ENCODE data around the gene SLC25A3. TPM values are rescaled to one million over a fixed set of nuclear protein-coding genes. Genes with fewer than 3 reads are reported as not detected.
A peak's percentile ranks its signal among the peaks of the same experiment; 100 is the strongest.

SLC25A3 gene
- total and polyA plus RNA-seq, 2 of the 13 experiments (the other 11 are each of a cell fraction or from before 2014, with no cell fraction given): 292 to 829 TPM

DNA sequence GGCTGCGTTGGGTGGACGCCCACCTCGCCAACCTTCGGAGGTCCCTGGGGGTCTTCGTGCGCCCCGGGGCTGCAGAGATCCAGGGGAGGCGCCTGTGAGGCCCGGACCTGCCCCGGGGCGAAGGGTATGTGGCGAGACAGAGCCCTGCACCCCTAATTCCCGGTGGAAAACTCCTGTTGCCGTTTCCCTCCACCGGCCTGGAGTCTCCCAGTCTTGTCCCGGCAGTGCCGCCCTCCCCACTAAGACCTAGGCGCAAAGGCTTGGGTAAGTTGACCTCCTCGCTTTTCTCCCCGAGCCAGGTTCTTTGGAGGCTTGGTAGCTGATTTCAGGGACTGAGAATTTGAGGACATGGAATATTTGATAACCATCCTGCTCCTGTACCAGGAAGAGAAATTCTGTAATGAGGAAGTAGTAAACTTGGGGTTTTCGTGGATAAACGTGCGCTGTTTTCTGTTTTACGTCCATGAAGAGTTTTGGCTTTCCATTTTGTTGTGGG is 52.1 kb downstream of the SLC25A3 start (continued):
- TF ChIP-seq, protein P1, sequence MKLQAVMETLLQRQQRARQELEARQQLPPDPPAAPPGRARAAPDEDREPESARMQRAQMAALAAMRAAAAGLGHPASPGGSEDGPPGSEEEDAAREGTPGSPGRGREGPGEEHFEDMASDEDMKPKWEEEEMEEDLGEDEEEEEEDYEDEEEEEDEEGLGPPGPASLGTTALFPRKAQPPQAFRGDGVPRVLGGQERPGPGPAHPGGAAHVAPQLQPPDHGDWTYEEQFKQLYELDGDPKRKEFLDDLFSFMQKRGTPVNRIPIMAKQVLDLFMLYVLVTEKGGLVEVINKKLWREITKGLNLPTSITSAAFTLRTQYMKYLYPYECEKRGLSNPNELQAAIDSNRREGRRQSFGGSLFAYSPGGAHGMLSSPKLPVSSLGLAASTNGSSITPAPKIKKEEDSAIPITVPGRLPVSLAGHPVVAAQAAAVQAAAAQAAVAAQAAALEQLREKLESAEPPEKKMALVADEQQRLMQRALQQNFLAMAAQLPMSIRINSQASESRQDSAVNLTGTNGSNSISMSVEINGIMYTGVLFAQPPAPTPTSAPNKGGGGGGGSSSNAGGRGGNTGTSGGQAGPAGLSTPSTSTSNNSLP (IDR thresholded peaks at IDR 0.05; ENCODE audit: low read depth, low read length): no peak
- no peak for TF ChIP-seq NKX3-1 (CRISPR knock-in tag; IDR thresholded peaks at IDR 0.05)
- TF ChIP-seq NAIF1 (CRISPR knock-in tag; IDR thresholded peaks at IDR 0.05; ENCODE audit: borderline replicate concordance): no peak; the same call in 1 of the 2 replicates
- TF ChIP-seq RXRB (CRISPR knock-in tag; IDR thresholded peaks at IDR 0.05; ENCODE audit: borderline replicate concordance): no peak
- no peak for TF ChIP-seq ZNF792 (CRISPR knock-in tag; IDR thresholded peaks at IDR 0.05)
- 0 out of 2 replicates have a peak, but pooled peaks have one; percentile 19 for TF ChIP-seq ZBTB42 (CRISPR knock-in tag; IDR thresholded peaks at IDR 0.05)
- no peak for TF ChIP-seq SMYD3 (CRISPR knock-in tag; IDR thresholded peaks at IDR 0.05)
- TF ChIP-seq ZNF121 (CRISPR knock-in tag; IDR thresholded peaks at IDR 0.05): peak; percentile 93
- TF ChIP-seq, protein P2, sequence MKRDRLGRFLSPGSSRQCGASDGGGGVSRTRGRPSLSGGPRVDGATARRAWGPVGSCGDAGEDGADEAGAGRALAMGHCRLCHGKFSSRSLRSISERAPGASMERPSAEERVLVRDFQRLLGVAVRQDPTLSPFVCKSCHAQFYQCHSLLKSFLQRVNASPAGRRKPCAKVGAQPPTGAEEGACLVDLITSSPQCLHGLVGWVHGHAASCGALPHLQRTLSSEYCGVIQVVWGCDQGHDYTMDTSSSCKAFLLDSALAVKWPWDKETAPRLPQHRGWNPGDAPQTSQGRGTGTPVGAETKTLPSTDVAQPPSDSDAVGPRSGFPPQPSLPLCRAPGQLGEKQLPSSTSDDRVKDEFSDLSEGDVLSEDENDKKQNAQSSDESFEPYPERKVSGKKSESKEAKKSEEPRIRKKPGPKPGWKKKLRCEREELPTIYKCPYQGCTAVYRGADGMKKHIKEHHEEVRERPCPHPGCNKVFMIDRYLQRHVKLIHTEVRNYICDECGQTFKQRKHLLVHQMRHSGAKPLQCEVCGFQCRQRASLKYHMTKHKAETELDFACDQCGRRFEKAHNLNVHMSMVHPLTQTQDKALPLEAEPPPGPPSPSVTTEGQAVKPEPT (CRISPR knock-in tag; IDR thresholded peaks at IDR 0.05; ENCODE audit: low read depth): no peak
- TF ChIP-seq ZNF781 (CRISPR knock-in tag; IDR thresholded peaks at IDR 0.05; ENCODE audit: borderline replicate concordance, not compliant biosample characterization): no peak
- TF ChIP-seq YEATS4 (CRISPR knock-in tag; IDR thresholded peaks at IDR 0.05; ENCODE audit: borderline replicate concordance): no peak
- TF ChIP-seq ZEB1 (IDR thresholded peaks at IDR 0.05; ENCODE audit: insufficient replicate concordance, low read depth): no peak
- no peak for TF ChIP-seq PHB2 (IDR thresholded peaks at IDR 0.05; ENCODE audit: partially characterized antibody)
- 0 out of 2 replicates have a peak, but pooled peaks have one; percentile 54 for TF ChIP-seq NRL (CRISPR knock-in tag; IDR thresholded peaks at IDR 0.05; ENCODE audit: borderline replicate concordance)
- no peak for TF ChIP-seq HDAC6 (IDR thresholded peaks at IDR 0.05; ENCODE audit: low read depth, low read length)
- TF ChIP-seq, protein P3, sequence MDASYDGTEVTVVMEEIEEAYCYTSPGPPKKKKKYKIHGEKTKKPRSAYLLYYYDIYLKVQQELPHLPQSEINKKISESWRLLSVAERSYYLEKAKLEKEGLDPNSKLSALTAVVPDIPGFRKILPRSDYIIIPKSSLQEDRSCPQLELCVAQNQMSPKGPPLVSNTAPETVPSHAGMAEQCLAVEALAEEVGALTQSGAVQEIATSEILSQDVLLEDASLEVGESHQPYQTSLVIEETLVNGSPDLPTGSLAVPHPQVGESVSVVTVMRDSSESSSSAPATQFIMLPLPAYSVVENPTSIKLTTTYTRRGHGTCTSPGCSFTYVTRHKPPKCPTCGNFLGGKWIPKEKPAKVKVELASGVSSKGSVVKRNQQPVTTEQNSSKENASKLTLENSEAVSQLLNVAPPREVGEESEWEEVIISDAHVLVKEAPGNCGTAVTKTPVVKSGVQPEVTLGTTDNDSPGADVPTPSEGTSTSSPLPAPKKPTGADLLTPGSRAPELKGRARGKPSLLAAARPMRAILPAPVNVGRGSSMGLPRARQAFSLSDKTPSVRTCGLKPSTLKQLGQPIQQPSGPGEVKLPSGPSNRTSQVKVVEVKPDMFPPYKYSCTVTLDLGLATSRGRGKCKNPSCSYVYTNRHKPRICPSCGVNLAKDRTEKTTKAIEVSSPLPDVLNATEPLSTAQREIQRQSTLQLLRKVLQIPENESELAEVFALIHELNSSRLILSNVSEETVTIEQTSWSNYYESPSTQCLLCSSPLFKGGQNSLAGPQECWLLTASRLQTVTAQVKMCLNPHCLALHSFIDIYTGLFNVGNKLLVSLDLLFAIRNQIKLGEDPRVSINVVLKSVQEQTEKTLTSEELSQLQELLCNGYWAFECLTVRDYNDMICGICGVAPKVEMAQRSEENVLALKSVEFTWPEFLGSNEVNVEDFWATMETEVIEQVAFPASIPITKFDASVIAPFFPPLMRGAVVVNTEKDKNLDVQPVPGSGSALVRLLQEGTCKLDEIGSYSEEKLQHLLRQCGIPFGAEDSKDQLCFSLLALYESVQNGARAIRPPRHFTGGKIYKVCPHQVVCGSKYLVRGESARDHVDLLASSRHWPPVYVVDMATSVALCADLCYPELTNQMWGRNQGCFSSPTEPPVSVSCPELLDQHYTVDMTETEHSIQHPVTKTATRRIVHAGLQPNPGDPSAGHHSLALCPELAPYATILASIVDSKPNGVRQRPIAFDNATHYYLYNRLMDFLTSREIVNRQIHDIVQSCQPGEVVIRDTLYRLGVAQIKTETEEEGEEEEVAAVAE (CRISPR knock-in tag; IDR thresholded peaks at IDR 0.05; ENCODE audit: borderline replicate concordance): no peak
- TF ChIP-seq ZBTB20 (CRISPR knock-in tag; IDR thresholded peaks at IDR 0.05; ENCODE audit: borderline replicate concordance, low read depth): no peak
- TF ChIP-seq, protein P4, sequence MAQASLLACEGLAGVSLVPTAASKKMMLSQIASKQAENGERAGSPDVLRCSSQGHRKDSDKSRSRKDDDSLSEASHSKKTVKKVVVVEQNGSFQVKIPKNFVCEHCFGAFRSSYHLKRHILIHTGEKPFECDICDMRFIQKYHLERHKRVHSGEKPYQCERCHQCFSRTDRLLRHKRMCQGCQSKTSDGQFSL (CRISPR knock-in tag; IDR thresholded peaks at IDR 0.05): no peak
- TF ChIP-seq, protein P5, sequence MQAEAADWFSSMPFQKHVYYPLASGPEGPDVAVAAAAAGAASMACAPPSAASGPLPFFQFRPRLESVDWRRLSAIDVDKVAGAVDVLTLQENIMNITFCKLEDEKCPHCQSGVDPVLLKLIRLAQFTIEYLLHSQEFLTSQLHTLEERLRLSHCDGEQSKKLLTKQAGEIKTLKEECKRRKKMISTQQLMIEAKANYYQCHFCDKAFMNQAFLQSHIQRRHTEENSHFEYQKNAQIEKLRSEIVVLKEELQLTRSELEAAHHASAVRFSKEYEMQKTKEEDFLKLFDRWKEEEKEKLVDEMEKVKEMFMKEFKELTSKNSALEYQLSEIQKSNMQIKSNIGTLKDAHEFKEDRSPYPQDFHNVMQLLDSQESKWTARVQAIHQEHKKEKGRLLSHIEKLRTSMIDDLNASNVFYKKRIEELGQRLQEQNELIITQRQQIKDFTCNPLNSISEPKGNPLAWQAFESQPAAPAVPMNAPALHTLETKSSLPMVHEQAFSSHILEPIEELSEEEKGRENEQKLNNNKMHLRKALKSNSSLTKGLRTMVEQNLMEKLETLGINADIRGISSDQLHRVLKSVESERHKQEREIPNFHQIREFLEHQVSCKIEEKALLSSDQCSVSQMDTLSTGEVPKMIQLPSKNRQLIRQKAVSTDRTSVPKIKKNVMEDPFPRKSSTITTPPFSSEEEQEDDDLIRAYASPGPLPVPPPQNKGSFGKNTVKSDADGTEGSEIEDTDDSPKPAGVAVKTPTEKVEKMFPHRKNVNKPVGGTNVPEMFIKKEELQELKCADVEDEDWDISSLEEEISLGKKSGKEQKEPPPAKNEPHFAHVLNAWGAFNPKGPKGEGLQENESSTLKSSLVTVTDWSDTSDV (CRISPR knock-in tag; IDR thresholded peaks at IDR 0.05): 0 out of 2 replicates have a peak, but pooled peaks have one; percentile 35

All from HepG2 (cell line).